ENCODE measurements around the gene SLC10A7.

SLC10A7 gene

GRCh38 chr4:146273204-146273901, 248.4 kb downstream of the SLC10A7 start:
- peaks cover 5% of the 10 kb centered on the region for H3K36me3 Mint-ChIP-seq (ENCODE audit: low read depth)
- no peak overlapping the region for H3K4me3 Mint-ChIP-seq
- no peaks in the 10 kb centered on the region for H3K27me3 Mint-ChIP-seq
- no peak overlapping the region for H3K27ac Mint-ChIP-seq
- H3K4me1 Mint-ChIP-seq (ENCODE audit: low read depth): peaks cover 8% of the 10 kb centered on the region
- no peaks in the 10 kb centered on the region for H3K9me3 Mint-ChIP-seq
- DNase-seq: no peak

GRCh38 chr4:146271466-146271865, 250.3 kb downstream of the SLC10A7 start:
- Mint-ChIP-seq H3K4me1 (ENCODE audit: low read depth) (peaks cover 8% of the 10 kb centered on the region), H3K9me3 (no peaks in the 10 kb centered on the region), H3K27ac (no peak overlapping the region), H3K4me3 (no peak overlapping the region), H3K36me3 (ENCODE audit: low read depth) (peaks cover 5% of the 10 kb centered on the region), H3K27me3 (no peaks in the 10 kb centered on the region)
- DNase-seq: no peak

- Mint-ChIP-seq H3K4me1 (ENCODE audit: low read depth) (peaks cover 6% of the 10 kb centered on the region), H3K9me3 (no peaks in the 10 kb centered on the region), H3K4me3 (no peak overlapping the region), H3K27ac (no peak overlapping the region), H3K36me3 (ENCODE audit: low read depth) (peaks cover 5% of the 10 kb centered on the region), H3K27me3 (no peaks in the 10 kb centered on the region)
- no peak for DNase-seq
Measured at GRCh38 chr4:146269228-146269653, 252.5 kb downstream of the SLC10A7 start.

- Mint-ChIP-seq H3K4me1 (ENCODE audit: low read depth) (no peaks in the 10 kb centered on the region), H3K36me3 (ENCODE audit: low read depth) (peaks cover 5% of the 10 kb centered on the region), H3K27me3 (no peaks in the 10 kb centered on the region), H3K4me3 (no peak overlapping the region), H3K27ac (no peak overlapping the region), H3K9me3 (no peaks in the 10 kb centered on the region)
- DNase-seq: no peak
Measured at GRCh38 chr4:146267826-146268225, 253.9 kb downstream of the SLC10A7 start.

GRCh38 chr4:146265950-146266490, 255.7 kb downstream of the SLC10A7 start:
- Mint-ChIP-seq H3K4me1 (ENCODE audit: low read depth) (no peaks in the 10 kb centered on the region), H3K27me3 (no peaks in the 10 kb centered on the region), H3K9me3 (no peaks in the 10 kb centered on the region), H3K27ac (no peak overlapping the region), H3K36me3 (ENCODE audit: low read depth) (peaks cover 5% of the 10 kb centered on the region), H3K4me3 (no peak overlapping the region)
- no peak for DNase-seq

- H3K36me3 Mint-ChIP-seq (ENCODE audit: low read depth): peaks cover 6% of the 10 kb centered on the region
- no peaks in the 10 kb centered on the region for H3K4me1 Mint-ChIP-seq (ENCODE audit: low read depth)
- no peak overlapping the region for H3K27ac Mint-ChIP-seq
- no peaks in the 10 kb centered on the region for H3K27me3 Mint-ChIP-seq
- H3K4me3 Mint-ChIP-seq: no peak overlapping the region
- DNase-seq: no peak
- no peaks in the 10 kb centered on the region for H3K9me3 Mint-ChIP-seq
Measured at GRCh38 chr4:146263793-146264192, 257.9 kb downstream of the SLC10A7 start.

- DNase-seq: no peak
- H3K27ac Mint-ChIP-seq: no peak overlapping the region
- no peak overlapping the region for H3K4me3 Mint-ChIP-seq
- H3K4me1 Mint-ChIP-seq (ENCODE audit: low read depth): no peaks in the 10 kb centered on the region
- H3K9me3 Mint-ChIP-seq: no peaks in the 10 kb centered on the region
- no peaks in the 10 kb centered on the region for H3K27me3 Mint-ChIP-seq
- peaks cover 24% of the 10 kb centered on the region for H3K36me3 Mint-ChIP-seq (ENCODE audit: low read depth)
Measured at GRCh38 chr4:146261041-146261440, 260.7 kb downstream of the SLC10A7 start.

- Mint-ChIP-seq H3K4me3 (no peak overlapping the region), H3K4me1 (ENCODE audit: low read depth) (no peaks in the 10 kb centered on the region), H3K36me3 (ENCODE audit: low read depth) (peaks cover 29% of the 10 kb centered on the region), H3K9me3 (no peaks in the 10 kb centered on the region), H3K27me3 (no peaks in the 10 kb centered on the region), H3K27ac (no peak overlapping the region)
- DNase-seq: no peak
Measured at GRCh38 chr4:146260521-146260920, 261.2 kb downstream of the SLC10A7 start.

- H3K36me3 Mint-ChIP-seq (ENCODE audit: low read depth): peaks cover 33% of the 10 kb centered on the region
- H3K9me3 Mint-ChIP-seq: no peaks in the 10 kb centered on the region
- H3K4me1 Mint-ChIP-seq (ENCODE audit: low read depth): no peaks in the 10 kb centered on the region
- H3K27ac Mint-ChIP-seq: no peak overlapping the region
- no peak for DNase-seq
- H3K4me3 Mint-ChIP-seq: no peak overlapping the region
- H3K27me3 Mint-ChIP-seq: no peaks in the 10 kb centered on the region
Measured at GRCh38 chr4:146257511-146257910, 264.2 kb downstream of the SLC10A7 start.

- Mint-ChIP-seq H3K9me3 (no peaks in the 10 kb centered on the region), H3K36me3 (ENCODE audit: low read depth) (peaks cover 33% of the 10 kb centered on the region), H3K4me3 (no peak overlapping the region), H3K27ac (no peak overlapping the region), H3K27me3 (no peaks in the 10 kb centered on the region), H3K4me1 (ENCODE audit: low read depth) (no peaks in the 10 kb centered on the region)
- DNase-seq: no peak
Measured at GRCh38 chr4:146256328-146256727, 265.4 kb downstream of the SLC10A7 start.

- Mint-ChIP-seq H3K27me3 (no peaks in the 10 kb centered on the region), H3K9me3 (no peaks in the 10 kb centered on the region), H3K36me3 (ENCODE audit: low read depth) (peaks cover 33% of the 10 kb centered on the region), H3K4me1 (ENCODE audit: low read depth) (no peaks in the 10 kb centered on the region), H3K4me3 (no peak overlapping the region), H3K27ac (no peak overlapping the region)
- no peak for DNase-seq
Measured at GRCh38 chr4:146255874-146256273, 265.9 kb downstream of the SLC10A7 start.

- Mint-ChIP-seq H3K36me3 (ENCODE audit: low read depth) (peaks cover 33% of the 10 kb centered on the region), H3K4me1 (ENCODE audit: low read depth) (no peaks in the 10 kb centered on the region), H3K27ac (no peak overlapping the region), H3K27me3 (no peaks in the 10 kb centered on the region), H3K9me3 (no peaks in the 10 kb centered on the region), H3K4me3 (no peak overlapping the region)
- no peak for DNase-seq
Measured at GRCh38 chr4:146255463-146255862, 266.3 kb downstream of the SLC10A7 start.

- H3K27me3 Mint-ChIP-seq: no peaks in the 10 kb centered on the region
- no peak overlapping the region for H3K27ac Mint-ChIP-seq
- DNase-seq: no peak
- no peaks in the 10 kb centered on the region for H3K4me1 Mint-ChIP-seq (ENCODE audit: low read depth)
- peaks cover 23% of the 10 kb centered on the region for H3K36me3 Mint-ChIP-seq (ENCODE audit: low read depth)
- H3K9me3 Mint-ChIP-seq: no peaks in the 10 kb centered on the region
- no peak overlapping the region for H3K4me3 Mint-ChIP-seq
Measured at GRCh38 chr4:146252969-146253611, 268.6 kb downstream of the SLC10A7 start.

GRCh38 chr4:146247356-146247755, 274.4 kb downstream of the SLC10A7 start:
- no peak overlapping the region for H3K4me3 Mint-ChIP-seq
- no peak for DNase-seq
- no peaks in the 10 kb centered on the region for H3K36me3 Mint-ChIP-seq (ENCODE audit: low read depth)
- H3K9me3 Mint-ChIP-seq: no peaks in the 10 kb centered on the region
- no peaks in the 10 kb centered on the region for H3K27me3 Mint-ChIP-seq
- no peak overlapping the region for H3K27ac Mint-ChIP-seq
- H3K4me1 Mint-ChIP-seq (ENCODE audit: low read depth): peaks cover 40% of the 10 kb centered on the region

- no peak for DNase-seq
- Mint-ChIP-seq H3K9me3 (no peaks in the 10 kb centered on the region), H3K4me1 (ENCODE audit: low read depth) (peaks cover 48% of the 10 kb centered on the region), H3K27ac (peak overlapping the region; percentile 31), H3K27me3 (peaks cover 2% of the 10 kb centered on the region), H3K4me3 (no peak overlapping the region), H3K36me3 (ENCODE audit: low read depth) (no peaks in the 10 kb centered on the region)
Measured at GRCh38 chr4:146246381-146246780, 275.4 kb downstream of the SLC10A7 start.
